GM12891 (cell line): Measurements from ENCODE around the gene SPATA9. TPM values are rescaled to one million over a fixed set of nuclear protein-coding genes. Genes with fewer than 3 reads are reported as not detected.

Source experiments
- DNase-seq: peaks from one replicate; pipeline ENCODE4 v3.0.0; 2011; ENCODE audit warnings: low spot score; ENCODE audit not compliant: insufficient read length
- FAIRE-seq: peaks from 2 replicates; lab custom pipeline; 2011; peaks lifted over from hg19 to GRCh38; lab: Jason Lieb, UNC
- PAX5 ChIP-seq: IDR thresholded peaks from 2 replicates; pipeline ENCODE4 v1.6.1; 2011; ENCODE audit warnings: low read length, moderate library complexity, mild to moderate bottlenecking; ENCODE audit not compliant: insufficient read depth, severe bottlenecking
- POLR2A ChIP-seq: IDR thresholded peaks from 2 replicates; pipeline ENCODE4 v1.6.1; 2011; ENCODE audit warnings: low read depth, low read length, control low read depth
- POLR2AphosphoS5 ChIP-seq: IDR thresholded peaks from 2 replicates; pipeline ENCODE4 v1.6.1; 2011; ENCODE audit warnings: low read depth, low read length, control low read depth
- POU2F2 ChIP-seq: IDR thresholded peaks from 2 replicates; pipeline ENCODE4 v1.6.1; 2011; ENCODE audit warnings: low read depth, mild to moderate bottlenecking, control low read depth, low read length, moderate library complexity
- SPI1 ChIP-seq: IDR thresholded peaks from 2 replicates; pipeline ENCODE4 v1.6.1; 2011; ENCODE audit warnings: low read depth, low read length, control low read depth
- TAF1 ChIP-seq: IDR thresholded peaks from 2 replicates; pipeline ENCODE4 v1.6.1; 2011; ENCODE audit warnings: low read depth, low read length, control low read depth
- polyA plus RNA-seq: library from polyadenylated mRNA; unstranded; fragments of >200 nt; gene quantifications from one replicate; pipeline ENCODE4 v1.2.1, GENCODE V29; 2012; ENCODE audit warnings: low read depth, missing spikeins, inconsistent platforms; ENCODE audit not compliant: missing spikeins

SPATA9 gene
- 0.69 TPM for polyA plus RNA-seq

- TF ChIP-seq POLR2A (no peak), TAF1 (no peak), POLR2AphosphoS5 (no peak), PAX5 (no peak), POU2F2 (no peak), SPI1 (no peak)
- DNase-seq: no peak
- no peak for FAIRE-seq
These were observed at the start of gene SPATA9 for GRCh38 chr5:95682891-95683290. Gene SPATA9, minus strand, starts transcription at chr5:95682991. Its CDS starts 137 bp downstream, at chr5:95682854.

GRCh38 chr5:95731571-95732554 lies 49.1 kb upstream of the SPATA9 start:
- TF ChIP-seq POLR2AphosphoS5: no peak
- 0 out of 2 replicates have a peak, but pooled peaks have one; percentile 8 for TF ChIP-seq POLR2A
- TF ChIP-seq PAX5: no peak
- TF ChIP-seq POU2F2: no peak
- no peak for TF ChIP-seq TAF1
- TF ChIP-seq SPI1: peak; percentile 56
- DNase-seq (no peak), FAIRE-seq (peak; percentile 79)

GRCh38 chr5:95730730-95731570 lies 48.2 kb upstream of the SPATA9 start, which contains the start of gene RHOBTB3:
Gene RHOBTB3, plus strand, starts transcription at chr5:95731336. Its CDS starts 347 bp downstream, at chr5:95731683.
- TF ChIP-seq POLR2AphosphoS5 (no peak), SPI1 (no peak), POLR2A (peak; percentile 42)
- FAIRE-seq (peak; percentile 74), DNase-seq (peak; percentile 45)

GRCh38 chr5:95730011-95730700 lies 47.4 kb upstream of the SPATA9 start:
- TF ChIP-seq POLR2A (no peak), TAF1 (no peak), POU2F2 (no peak), SPI1 (no peak), PAX5 (no peak)
- FAIRE-seq: no peak
- DNase-seq: no peak

- DNase-seq: no peak
- no peak for FAIRE-seq
- TF ChIP-seq PAX5 (no peak), POLR2AphosphoS5 (no peak), SPI1 (no peak), TAF1 (no peak), POLR2A (no peak), POU2F2 (no peak)
These were observed 46.6 kb upstream of the SPATA9 start for GRCh38 chr5:95729115-95730010.

- DNase-seq (no peak), FAIRE-seq (peak; percentile 41)
- TF ChIP-seq POU2F2 (peak; percentile 25; the same call in 1 of the 2 replicates), PAX5 (no peak)
These were observed 45.8 kb upstream of the SPATA9 start for GRCh38 chr5:95728494-95729114.

GRCh38 chr5:95727764-95728191 lies 45.0 kb upstream of the SPATA9 start:
- no peak for DNase-seq
- peak; percentile 71 for FAIRE-seq

More at GRCh38 chr5:95727764-95728191, 45.0 kb upstream of the SPATA9 start:
- no peak for TF ChIP-seq POLR2A
- TF ChIP-seq POU2F2: no peak
- no peak for TF ChIP-seq TAF1
- TF ChIP-seq POLR2AphosphoS5: no peak
- peak; percentile 38; the same call in 1 of the 2 replicates for TF ChIP-seq SPI1
- TF ChIP-seq PAX5: no peak
